GM10266 (cell line): ENCODE results near the gene GFOD2.

ENCODE experiments used
- DNase-seq: peaks from one replicate; pipeline ENCODE4 v3.0.0; 2012; ENCODE audit errors: extremely low spot score
- CTCF ChIP-seq: IDR thresholded peaks from 2 replicates; pipeline ENCODE4 v1.5.1; 2012; ENCODE audit warnings: mild to moderate bottlenecking, low read depth; ENCODE audit not compliant: control insufficient read depth, insufficient read depth; ENCODE audit errors: missing control alignments

GFOD2 gene

GRCh38 chr16:67636713-67637112 lies 82.4 kb downstream of the GFOD2 start:
- no peak for TF ChIP-seq CTCF
- no peak for DNase-seq

- TF ChIP-seq CTCF: no peak
- DNase-seq: no peak
These were observed 86.5 kb downstream of the GFOD2 start for GRCh38 chr16:67632415-67633172.

- no peak for TF ChIP-seq CTCF
- DNase-seq: no peak
These were observed 90.9 kb downstream of the GFOD2 start for GRCh38 chr16:67628216-67628615.
